Gastroesophageal sphincter (tissue), 4 donors: ENCODE results near the gene C1orf167. TPM values are rescaled to one million over a fixed set of nuclear protein-coding genes. Genes with fewer than 3 reads are reported as not detected.

Source experiments
- ATAC-seq: fragments of 150-250 bp; one replicate; pipeline ENCODE4 v1.9.1; 2016; ENCODE audit warnings: mild to moderate bottlenecking, moderate library complexity
- H3K27ac ChIP-seq, 4 donors: fragments of 200-600 bp; sonication (generic) in 3 of 4; 1 replicate in 3 of 4; 2 replicates in 1 of 4; pipeline ENCODE4 v1.5.1; 2016 to 2019
- H3K27me3 ChIP-seq: fragments of 200-600 bp; sonication (generic); one replicate; pipeline ENCODE4 v1.5.1; 2019
- H3K36me3 ChIP-seq, 2 donors: fragments of 200-600 bp; sonication (generic); one replicate each; pipeline ENCODE4 v1.5.1; 2019; ENCODE audit warnings: control low read depth in 1 of 2
- H3K4me1 ChIP-seq, 3 donors: fragments of 200-600 bp; sonication (generic); 1 replicate in 2 of 3; 2 replicates in 1 of 3; pipeline ENCODE4 v1.5.1; 2016 to 2019; ENCODE audit warnings: control low read depth in 2 of 3
- H3K4me3 ChIP-seq, 2 donors: fragments of 200-600 bp; sonication (generic); one replicate each; pipeline ENCODE4 v1.5.1; 2019; ENCODE audit warnings: mild to moderate bottlenecking in 1 of 2, moderate library complexity in 1 of 2
- H3K9me3 ChIP-seq, 3 donors: fragments of 200-600 bp; sonication (generic); one replicate each; pipeline ENCODE4 v1.5.1; 2017 to 2019; ENCODE audit warnings: control low read depth in 2 of 3
- EP300 ChIP-seq: sonication (generic); formaldehyde crosslinking; IDR thresholded peaks from one replicate; pipeline ENCODE4 v1.6.1; 2017; ENCODE audit warnings: antibody characterized with exemption, mild to moderate bottlenecking
- POLR2A ChIP-seq, 2 donors: fragments of 450-650 bp; IDR thresholded peaks; one replicate each; pipeline ENCODE4 v1.6.1; 2017; ENCODE audit warnings: antibody characterized with exemption in 2 of 2, mild to moderate bottlenecking in 2 of 2, moderate library complexity in 1 of 2
- POLR2AphosphoS5 ChIP-seq: sonication (generic); formaldehyde crosslinking; IDR thresholded peaks from one replicate; pipeline ENCODE4 v1.6.1; 2017; ENCODE audit warnings: antibody characterized with exemption
- WGBS, 2 donors: methylation state at CpG; one replicate each; pipeline ENCODE4 v1.1.5; 2018; ENCODE audit warnings: low coverage in 1 of 2; 5-methylcytosine and 5-hydroxymethylcytosine counted together
- total RNA-seq, 4 donors: library from RNA; depleted of rRNA; stranded (reverse); fragments of >200 nt; gene quantifications; one replicate each; pipeline ENCODE4 v1.1.0, GENCODE V29; 2016
- TF ChIP-seq, protein P1 (sequence below), 4 experiments: fragments of 200-600 bp in 2 of 4; fragments of 450-650 bp in 2 of 4; sonication (generic) in 1 of 4; IDR thresholded peaks; one replicate each; pipeline ENCODE4 v1.5.1; 2017 to 2019; ENCODE audit warnings: antibody characterized with exemption in 4 of 4, mild to moderate bottlenecking in 2 of 4, moderate library complexity in 2 of 4

The C1orf167 gene
- total RNA-seq, 4 donors from 2014 or later = 0.35 to 1.4 (median 0.75) TPM

DNA sequence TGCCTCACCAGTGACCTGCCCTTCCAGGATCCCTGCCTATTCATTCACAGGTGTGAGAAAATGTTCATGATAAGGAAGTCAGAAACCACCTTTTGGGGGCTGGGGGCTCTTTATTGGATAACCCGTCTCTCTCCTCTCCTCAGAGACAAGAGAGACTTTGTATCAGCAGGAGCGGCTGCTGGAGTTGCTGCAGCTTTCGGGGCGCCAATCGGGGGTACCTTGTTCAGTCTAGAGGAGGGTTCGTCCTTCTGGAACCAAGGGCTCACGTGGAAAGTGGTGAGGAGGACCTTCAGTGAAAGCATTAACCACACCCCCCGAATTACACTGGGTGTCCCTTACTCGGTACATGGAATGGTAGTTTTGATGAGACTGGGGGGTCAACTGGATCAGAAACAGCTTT is 65.0 kb downstream of the C1orf167 start:
- no peaks in the 10 kb centered on the region for H3K9me3 ChIP-seq
- no peak overlapping the region for H3K27ac ChIP-seq
- H3K4me3 ChIP-seq = no peak overlapping the region
- H3K4me1 ChIP-seq = no peaks in the 10 kb centered on the region
- peaks cover 3 to 99% of the 10 kb centered on the region in 2 donors for H3K36me3 ChIP-seq
- H3K27me3 ChIP-seq = no peaks in the 10 kb centered on the region
- 93% methylated on average over 2 to 8 of the region's 9 CpGs for WGBS, 2 donors
- no peak for ATAC-seq
- TF ChIP-seq, protein P1, sequence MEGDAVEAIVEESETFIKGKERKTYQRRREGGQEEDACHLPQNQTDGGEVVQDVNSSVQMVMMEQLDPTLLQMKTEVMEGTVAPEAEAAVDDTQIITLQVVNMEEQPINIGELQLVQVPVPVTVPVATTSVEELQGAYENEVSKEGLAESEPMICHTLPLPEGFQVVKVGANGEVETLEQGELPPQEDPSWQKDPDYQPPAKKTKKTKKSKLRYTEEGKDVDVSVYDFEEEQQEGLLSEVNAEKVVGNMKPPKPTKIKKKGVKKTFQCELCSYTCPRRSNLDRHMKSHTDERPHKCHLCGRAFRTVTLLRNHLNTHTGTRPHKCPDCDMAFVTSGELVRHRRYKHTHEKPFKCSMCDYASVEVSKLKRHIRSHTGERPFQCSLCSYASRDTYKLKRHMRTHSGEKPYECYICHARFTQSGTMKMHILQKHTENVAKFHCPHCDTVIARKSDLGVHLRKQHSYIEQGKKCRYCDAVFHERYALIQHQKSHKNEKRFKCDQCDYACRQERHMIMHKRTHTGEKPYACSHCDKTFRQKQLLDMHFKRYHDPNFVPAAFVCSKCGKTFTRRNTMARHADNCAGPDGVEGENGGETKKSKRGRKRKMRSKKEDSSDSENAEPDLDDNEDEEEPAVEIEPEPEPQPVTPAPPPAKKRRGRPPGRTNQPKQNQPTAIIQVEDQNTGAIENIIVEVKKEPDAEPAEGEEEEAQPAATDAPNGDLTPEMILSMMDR (IDR thresholded peaks at IDR 0.05) = no peak
- no peak for TF ChIP-seq POLR2AphosphoS5
- no peak for TF ChIP-seq EP300
- TF ChIP-seq POLR2A (IDR thresholded peaks at IDR 0.05) = no peak

DNA sequence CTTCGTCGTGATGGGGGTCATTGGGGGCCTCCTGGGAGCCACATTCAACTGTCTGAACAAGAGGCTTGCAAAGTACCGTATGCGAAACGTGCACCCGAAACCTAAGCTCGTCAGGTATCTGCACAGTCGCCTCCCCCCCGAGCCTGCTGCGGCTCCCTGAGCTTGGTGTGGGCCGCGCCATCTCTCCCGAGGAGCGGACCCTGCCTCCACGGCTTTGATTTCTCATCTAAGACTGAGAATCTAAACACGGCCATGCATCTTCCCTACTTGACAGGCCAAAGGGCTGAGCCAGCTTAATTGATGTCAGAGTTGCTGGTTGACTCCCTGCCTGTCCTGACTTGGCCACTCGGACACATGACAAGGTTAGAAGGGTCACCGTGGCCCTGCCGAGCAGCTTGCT is 66.5 kb downstream of the C1orf167 start:
- WGBS, 2 donors = 86 to 100% methylated on average over 2 to 14 of the region's 19 CpGs
- Histone ChIP-seq H3K36me3 (peaks cover 3 to 99% of the 10 kb centered on the region in 2 donors), H3K9me3 (no peaks in the 10 kb centered on the region), H3K27ac (no peak overlapping the region), H3K4me1 (no peaks in the 10 kb centered on the region), H3K4me3 (no peak overlapping the region), H3K27me3 (no peaks in the 10 kb centered on the region)
- no peak for ATAC-seq
- TF ChIP-seq, protein P1 (IDR thresholded peaks at IDR 0.05) = no peak
- no peak for TF ChIP-seq POLR2AphosphoS5
- TF ChIP-seq POLR2A (IDR thresholded peaks at IDR 0.05) = no peak
- TF ChIP-seq EP300 = no peak

DNA sequence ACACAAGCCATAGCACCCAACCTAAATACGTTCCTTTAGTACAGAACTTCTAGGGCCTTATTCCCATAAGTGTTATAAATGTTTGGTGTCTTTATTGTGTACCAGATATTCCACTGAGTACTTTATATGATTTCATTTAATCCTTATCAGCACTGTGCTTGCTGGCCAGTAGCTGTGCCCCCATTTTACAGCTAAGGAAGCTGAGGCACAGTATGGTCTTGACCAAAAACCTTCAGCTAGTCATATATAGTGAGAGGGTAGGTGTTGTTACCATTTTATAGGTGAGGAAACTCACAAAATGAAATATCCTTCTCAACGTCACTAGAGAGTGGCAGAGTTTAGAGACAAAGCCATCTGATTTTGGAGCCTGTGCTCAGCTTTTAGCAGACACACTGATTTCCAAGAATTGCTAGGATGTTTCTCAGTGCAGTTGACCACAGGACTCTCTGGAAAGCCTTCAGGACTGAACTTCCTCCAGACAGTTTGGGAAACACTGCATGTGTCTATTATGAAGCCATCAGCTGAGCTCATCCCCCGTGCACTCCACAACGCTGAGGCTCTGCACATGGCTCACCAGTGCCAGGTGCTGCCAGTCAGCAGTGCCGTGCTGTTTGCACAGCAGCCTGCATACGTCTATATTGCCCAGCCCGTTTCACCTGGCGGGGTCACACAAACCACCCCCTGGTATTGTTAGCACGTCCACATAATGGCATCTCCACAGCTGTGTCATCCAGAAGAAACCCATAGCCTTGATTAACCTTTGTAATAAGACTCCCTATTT is 70.1 kb downstream of the C1orf167 start:
- Histone ChIP-seq H3K27ac (no peak overlapping the region), H3K4me3 (no peak overlapping the region), H3K4me1 (no peaks in the 10 kb centered on the region), H3K36me3 (peaks cover 3 to 99% of the 10 kb centered on the region in 2 donors), H3K9me3 (no peaks in the 10 kb centered on the region), H3K27me3 (no peaks in the 10 kb centered on the region)
- TF ChIP-seq POLR2AphosphoS5 (no peak), EP300 (no peak), POLR2A (IDR thresholded peaks at IDR 0.05) (no peak)
- TF ChIP-seq, protein P1 (IDR thresholded peaks at IDR 0.05) = no peak
- ATAC-seq = no peak
- 95% methylated on average over 2 of the region's 9 CpGs; no CpG with 5 or more reads in 1 of the 2 donors for WGBS, 2 donors

DNA sequence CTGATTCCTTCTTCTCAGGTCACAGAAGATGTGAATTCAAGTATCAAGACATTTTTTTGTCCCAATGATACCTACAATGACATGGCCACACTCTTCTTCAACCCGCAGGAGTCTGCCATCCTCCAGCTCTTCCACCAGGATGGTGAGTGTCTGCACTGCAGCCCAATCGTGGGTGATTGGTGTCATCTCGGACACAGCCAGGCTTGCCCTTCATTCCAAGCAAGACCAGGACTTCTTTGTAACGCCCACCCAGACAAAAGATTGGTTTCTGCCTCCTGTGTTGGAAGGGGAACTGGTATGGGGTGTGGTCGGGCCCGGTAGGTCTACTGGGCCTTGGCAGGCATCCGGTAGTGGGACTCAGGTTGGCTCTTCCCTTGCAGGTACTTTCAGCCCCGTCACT is 71.5 kb downstream of the C1orf167 start:
- no peak overlapping the region for H3K27ac ChIP-seq
- 83 to 94% methylated on average over 1 to 5 of the region's 8 CpGs for WGBS, 2 donors
- ATAC-seq = no peak

More for the DNA sequence above, 71.5 kb downstream of the C1orf167 start:
- no peak for TF ChIP-seq POLR2A (IDR thresholded peaks at IDR 0.05)
- TF ChIP-seq EP300 = no peak
- TF ChIP-seq, protein P1 (IDR thresholded peaks at IDR 0.05) = no peak
- TF ChIP-seq POLR2AphosphoS5 = no peak
- H3K27me3 ChIP-seq = no peaks in the 10 kb centered on the region
- no peak overlapping the region for H3K4me3 ChIP-seq
- H3K4me1 ChIP-seq = peaks cover 0 to 2% (median 0%) of the 10 kb centered on the region in 3 donors
- no peaks in the 10 kb centered on the region for H3K9me3 ChIP-seq
- peaks cover 2 to 99% of the 10 kb centered on the region in 2 donors for H3K36me3 ChIP-seq
